HG02852 (cell line): ENCODE results near the gene ENSA.
"Not testable (repeated sequence)": the region's sequence is repeated elsewhere in the genome, so short reads cannot be mapped to it uniquely, and the experiment has no call there.

ENCODE experiments used
- ATAC-seq: cut with Tn5 transposase; IDR thresholded peaks from one replicate; pipeline ENCODE4 v1.9.1; 2021; ENCODE audit warnings: mild to moderate bottlenecking, moderate library complexity; ENCODE audit not compliant: unreplicated experiment

ENSA gene, protein sequence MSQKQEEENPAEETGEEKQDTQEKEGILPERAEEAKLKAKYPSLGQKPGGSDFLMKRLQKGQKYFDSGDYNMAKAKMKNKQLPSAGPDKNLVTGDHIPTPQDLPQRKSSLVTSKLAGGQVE

DNA sequence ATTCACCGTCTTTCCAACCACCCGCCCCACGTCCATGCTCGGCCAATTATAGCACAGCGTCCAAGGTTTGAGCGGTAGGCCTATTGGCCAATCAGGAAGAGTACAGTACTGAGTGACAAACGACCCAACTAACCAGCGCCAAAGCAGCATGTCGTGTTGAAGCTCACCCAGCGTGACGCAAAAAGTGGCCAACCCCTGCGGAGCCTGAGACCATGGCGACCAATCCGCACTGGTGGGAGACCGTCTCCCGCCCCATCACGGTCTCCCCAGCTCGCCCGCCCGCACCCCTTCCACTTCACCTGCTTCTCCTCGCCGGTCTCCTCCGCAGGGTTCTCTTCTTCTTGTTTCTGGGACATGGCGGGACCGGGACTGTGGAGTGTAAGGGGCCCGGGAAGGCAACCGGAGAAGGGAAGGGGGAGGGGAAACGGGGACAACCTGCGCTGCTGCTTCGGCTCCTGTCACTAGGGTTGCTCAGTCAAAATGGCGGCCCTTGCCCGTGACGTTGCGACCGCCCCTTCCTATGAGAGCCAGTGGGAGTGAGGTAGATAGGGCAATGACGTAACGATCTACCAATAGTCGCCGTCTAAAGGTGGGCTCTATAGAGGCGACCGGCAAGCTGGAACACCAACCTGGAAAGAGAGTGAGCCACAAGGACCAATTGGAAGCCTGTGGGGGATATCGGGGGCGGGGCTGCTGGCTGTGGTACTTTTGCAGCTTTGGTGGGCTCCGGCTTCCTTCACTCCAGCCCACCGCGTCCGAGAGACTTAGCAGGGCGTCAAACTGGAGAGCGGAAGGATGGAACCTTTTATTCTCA lies at the start of gene ENSA:
Gene ENSA, minus strand, starts transcription at position 498 of the 814 bp plus-strand sequence. Its CDS starts 142 bp downstream, at position 356.
- ATAC-seq, result peak; percentile 88

DNA sequence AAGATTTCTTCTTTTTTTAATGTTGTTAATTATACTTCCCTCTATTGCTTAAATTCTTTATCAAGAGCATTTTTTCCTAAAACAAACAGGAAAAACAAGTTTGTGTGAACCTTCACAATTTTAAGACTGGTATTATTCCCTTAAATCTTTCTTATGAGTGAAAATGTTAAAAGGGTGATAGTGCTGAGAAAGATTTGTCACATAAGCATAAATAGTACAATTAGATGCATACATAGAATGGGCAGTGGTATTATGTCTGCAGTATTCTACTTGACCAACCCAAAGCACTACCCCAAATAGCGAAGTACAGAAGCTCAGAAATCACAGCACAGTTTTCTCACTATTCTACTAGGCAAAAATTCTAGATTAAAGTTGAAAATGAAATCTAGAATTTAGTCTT lies 49.6 kb upstream of the ENSA start:
- no peak for ATAC-seq

DNA sequence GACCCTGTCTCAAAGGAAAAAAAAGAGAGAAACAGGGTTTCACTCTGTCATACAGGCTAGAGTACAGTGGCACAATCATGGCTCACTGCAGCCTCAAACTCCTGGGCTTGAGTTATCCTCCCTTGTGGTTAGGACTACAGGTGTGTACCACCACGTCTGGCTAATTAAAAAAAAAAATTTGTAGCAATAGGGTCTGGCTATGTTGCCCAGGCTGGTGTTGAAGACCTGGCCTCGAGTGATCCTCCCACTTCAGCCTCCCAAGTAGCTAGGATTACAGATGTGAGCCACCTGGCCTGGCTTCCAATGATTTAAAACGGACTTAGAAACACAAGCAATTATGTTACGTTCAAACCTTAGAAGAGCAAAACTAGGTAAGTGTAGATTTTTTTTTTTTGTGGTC lies 45.5 kb upstream of the ENSA start:
- ATAC-seq, result no peak

DNA sequence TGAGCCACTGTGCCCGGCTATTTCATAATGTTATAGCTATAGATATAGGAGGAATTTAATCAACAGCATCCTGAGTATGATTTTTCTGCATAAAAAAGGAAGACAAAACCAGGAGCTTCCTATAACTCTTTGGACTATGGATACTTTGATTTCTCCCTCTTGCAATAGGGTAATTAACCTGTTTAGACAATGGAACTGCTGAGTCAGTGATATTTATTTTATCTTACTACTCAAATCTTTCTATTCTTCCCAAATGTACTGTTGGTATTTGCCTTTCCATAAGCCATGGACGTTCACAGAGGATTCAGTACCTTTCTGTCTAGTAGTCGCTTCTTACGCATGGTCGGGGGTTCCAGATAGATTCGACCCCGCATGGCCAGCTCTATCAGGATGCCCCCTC lies 33.9 kb upstream of the ENSA start:
- no peak for ATAC-seq

DNA sequence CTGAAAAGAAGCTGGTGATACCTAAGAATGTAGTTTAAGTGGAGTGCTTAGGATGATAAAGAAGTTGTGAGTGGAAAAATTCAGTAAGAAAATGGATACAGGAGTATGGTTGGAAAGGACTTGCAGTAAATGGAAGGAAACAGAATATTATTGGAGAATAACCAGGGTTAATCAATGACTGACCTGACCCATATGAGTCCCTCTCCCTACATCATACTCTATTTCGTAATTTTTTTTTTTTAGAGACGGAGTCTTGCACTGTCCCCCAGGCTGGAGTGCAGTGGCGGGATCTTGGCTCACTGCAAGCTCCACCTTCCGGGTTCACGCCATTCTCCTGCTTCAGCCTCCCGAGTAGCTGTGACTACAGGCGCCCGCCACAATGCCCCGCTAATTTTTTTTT lies 33.4 kb upstream of the ENSA start:
- no peak for ATAC-seq

DNA sequence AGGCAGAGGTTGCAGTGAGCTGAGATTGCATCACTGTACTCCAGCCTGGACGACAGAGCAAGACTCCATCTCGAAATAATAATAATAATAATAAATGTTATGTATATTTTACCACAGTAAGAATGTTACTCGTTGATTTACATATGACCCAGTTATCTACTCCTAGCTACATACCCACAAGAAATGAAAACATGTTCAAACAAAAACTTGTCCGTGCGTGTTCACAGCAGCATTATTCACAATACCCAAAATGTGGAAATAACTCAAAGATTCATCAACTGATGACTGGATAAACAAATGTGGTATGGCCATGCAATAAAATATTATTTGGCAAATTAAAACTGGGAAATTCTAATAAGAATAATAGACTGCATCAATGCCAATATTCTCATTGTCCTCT lies 31.7 kb upstream of the ENSA start:
- no peak for ATAC-seq

DNA sequence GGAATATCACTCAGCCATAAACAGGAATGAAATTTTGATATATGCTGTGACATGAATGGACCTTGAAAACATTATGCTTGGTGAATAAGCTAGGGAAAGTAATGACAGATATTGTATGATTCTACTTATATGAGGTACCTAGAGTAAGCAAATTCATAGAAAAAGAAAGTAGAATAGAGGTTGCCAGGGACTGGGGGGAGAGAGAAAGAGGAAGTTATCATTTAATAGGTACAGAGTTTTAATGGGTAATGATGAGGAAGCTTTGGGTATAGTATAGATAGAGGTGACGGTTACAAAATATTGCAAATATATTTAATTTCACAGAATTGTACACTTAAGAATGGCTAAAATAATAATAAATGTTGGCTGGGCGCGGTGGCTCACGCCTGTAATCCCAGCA lies 31.2 kb upstream of the ENSA start:
- ATAC-seq, result no peak

DNA sequence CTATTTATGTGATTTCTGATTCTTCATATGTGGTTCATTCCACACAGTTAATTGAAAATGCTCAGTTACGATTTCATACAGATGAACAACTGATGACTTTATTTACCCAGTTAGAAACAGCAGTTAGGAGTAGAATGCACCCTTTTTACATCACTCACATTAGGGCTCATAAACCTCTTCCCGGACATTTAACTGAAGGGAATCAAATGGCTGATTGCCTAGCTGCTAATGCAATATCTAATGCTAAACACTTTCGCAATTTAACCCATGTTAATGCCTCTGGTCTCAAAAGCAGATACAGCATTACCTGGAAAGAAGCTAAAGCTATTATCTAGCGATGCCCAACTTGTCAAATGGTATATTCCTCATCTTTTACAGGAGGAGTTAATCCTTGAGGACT lies 27.7 kb upstream of the ENSA start:
- not testable (repeated sequence) for ATAC-seq

DNA sequence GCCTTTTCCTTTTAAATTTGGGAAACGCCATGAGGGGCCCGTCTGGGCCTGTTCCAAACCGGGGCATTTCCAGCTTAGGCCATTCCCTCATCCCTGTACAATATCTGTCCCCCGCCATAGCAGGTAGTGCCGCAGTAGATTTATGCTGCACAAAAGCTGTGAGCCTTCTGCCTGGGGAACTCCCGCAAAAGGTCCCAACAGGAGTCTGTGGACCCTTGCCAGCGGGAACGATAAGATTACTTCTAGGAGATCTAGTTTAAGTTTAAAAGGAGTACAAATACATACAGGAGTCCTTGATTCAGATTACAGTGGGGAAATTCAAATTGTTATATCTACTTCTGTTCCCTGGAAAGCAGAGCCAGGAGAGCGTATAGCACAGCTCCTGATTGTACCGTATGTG lies 25.2 kb upstream of the ENSA start:
- not testable (repeated sequence) for ATAC-seq

DNA sequence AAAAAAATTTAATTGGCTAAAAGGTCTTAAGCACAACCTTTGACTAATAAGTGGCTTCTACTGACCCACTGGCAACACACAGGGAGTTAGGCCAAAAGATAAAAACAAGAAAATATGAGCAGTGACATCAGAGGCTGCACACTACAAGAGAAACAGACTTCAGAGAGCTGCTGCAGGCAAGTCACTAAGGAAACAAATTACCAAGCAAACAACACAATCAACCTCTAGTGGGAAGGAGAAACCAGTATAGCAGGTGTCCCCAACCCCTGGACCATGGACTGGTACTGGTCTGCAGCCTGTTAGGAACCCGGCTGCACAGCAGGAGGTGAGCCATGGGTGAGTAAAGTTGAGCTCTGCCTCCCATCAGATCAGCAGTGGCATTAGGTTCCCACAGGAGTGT lies 20.8 kb upstream of the ENSA start:
- ATAC-seq, result no peak

DNA sequence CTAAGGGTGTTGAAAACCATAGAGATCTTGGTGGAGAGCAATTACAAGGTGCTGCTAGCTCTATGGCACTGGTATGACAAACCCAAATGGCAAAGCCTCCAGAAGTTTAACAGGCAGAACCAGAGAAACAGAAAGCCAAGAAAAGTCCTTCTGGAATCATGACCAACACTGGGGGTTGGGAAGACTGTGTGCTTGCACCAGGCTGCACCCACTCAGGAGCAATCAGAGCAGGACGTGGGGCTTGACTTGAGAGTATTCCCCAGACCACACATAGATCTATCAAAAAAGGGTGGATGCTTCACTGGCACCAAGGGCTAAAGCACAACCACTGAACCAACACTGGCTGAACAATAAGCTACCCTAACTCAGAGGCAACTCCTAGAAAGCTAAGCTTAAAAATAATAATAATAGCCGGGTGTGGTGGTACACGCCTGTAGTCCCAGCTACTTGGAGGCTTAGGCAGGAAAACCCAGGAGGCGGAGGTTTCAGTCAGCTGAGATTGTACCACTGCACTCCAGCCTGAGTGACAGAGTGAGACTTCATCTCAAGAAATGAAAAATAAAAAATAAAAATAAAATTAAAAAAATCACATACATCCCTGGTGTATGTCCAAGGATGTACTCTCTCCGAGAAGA lies 20.1 kb upstream of the ENSA start:
- no peak for ATAC-seq

DNA sequence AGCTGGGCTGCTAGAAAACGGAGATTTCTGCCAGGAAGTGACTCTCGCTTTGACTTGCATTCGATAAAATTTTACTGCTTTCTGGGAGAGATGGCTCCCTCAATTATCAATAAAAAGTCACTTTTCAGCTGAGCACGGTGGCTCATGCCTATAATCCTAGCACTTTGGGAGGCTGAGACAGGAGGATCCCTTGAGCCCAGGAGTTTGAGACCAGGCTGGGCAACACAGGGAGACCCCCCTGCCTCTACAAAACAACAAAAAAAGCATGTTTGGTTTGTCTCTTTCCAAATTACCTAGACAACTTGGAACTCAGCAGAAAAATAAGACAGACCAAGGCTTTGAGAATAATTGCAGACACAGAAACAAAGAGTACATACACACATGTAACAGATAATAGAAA lies 12.9 kb upstream of the ENSA start:
- no peak for ATAC-seq

DNA sequence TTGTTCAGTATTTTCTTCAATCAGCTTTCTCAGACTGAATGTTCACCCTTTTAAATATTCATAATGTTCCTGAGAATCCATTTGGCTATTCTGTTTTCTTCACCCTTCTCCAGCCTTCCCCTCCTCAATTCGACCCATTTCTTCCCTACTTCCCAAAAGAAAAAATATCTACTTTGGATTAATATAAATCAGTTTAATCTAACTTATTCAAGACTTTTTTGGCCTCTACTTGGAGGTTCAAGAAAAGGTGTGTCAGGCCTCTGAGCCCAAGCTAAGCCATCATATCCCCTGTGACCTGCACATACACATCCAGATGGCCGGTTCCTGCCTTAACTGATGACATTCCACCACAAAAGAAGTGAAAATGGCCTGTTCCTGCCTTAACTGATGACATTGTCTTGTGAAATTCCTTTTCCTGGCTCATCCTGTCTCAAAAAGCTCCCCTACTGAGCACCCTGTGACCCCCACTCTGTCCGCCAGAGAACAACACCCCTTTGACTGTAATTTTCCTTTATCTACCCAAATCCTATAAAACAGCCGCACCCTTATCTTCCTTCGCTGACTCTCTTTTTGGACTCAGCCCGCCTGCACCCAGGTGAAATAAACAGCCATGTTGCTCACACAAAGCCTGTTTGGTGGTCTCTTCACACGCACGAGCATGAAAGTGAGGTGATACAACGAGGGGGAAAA lies 11.9 kb upstream of the ENSA start:
- ATAC-seq, result not testable (repeated sequence)

DNA sequence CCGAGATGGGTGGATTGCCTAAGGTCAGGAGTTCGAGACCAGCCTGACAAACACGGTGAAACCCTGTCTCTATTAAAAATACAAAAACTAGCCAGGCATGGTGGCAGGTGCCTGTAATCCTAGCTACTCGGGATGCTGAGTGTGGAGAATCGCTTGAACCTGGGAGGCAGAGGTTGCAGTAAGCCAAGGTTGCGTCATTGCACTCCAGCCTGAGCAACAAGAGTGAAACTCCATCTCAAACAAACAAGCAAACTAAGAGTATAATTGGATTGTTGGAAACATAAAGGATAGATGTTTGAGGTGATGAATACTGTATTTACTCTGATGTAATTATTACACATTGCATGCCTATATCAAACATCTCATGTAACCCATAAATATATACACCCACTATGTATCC lies 9.0 kb upstream of the ENSA start:
- ATAC-seq, result not testable (repeated sequence)

DNA sequence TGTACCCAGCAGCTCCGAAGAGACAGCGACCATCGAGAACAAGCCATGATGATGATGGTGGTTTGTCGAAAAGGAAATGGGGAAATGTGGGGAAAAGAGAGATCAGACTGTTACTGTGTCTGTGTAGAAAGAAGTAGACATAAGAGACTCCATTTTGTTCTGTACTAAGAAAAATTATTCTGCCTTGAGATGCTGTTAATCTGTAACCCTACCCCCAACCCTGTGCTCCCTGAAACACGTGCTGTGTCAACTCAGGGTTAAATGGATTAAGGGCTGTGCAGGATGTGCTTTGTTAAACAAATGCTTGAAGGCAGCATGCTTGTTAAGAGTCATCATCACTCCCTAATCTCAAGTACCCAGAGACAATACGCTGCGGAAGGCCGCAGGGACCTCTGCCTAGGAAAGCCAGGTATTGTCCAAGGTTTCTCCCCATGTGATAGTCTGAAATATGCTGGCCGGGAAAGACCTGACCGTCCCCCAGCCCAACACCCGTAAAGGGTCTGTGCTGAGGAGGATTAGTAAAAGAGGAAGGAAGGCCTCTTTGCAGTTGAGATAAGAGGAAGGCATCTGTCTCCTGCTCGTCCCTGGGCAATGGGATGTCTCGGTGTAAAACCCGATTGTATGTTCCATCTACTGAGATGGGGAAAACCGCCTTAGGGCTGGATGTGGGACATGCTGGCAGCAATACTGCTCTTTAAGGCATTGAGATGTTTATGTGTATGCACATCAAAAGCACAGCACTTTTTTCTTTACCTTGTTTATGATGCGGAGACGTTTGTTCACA lies 5.6 kb upstream of the ENSA start:
- not testable (repeated sequence) for ATAC-seq

DNA sequence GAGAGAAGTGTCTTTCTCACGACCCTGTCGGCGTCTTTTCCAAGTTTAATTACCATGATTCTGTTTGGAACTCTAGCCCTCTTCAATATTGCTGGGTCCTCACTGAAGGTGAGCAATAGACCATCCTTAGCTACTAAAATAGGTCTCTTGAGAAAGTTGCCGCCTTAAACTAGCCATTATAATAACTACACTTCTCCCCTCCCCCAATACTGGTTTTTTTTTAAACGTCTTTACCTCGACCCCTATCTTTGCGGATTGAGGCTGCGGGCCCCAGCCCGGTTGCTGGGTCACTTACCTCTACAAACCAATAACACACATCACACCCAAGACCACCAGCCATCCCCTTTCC lies 672 bp downstream of the ENSA start:
- ATAC-seq, result no peak

DNA sequence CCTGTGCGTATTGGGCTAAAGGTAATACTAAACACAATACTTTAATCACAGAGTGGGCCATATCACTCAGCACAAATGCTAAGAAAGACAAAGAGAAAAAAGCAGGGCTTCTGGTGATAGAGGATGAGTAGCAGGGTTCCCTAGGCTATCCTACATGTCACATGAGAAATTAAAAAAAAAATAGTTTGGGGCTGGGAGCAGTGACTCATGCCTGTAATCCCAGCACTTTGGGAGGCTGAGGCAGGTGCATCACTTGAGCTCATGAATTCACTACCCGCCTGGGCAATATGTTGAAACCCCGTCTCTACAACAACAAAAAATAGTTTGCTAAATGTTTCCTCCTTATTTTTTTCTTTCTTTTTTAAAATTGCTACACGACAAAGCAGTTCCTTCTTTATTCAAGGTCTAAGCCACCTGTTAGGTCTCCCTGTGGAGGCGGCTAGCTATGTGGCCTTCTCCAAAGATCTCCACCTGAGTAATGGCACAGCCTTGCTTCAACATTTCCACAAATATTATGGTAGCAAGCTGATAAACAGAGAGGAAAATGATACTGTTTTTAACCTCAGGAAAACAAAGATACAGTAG lies 1.5 kb downstream of the ENSA start:
- no peak for ATAC-seq

DNA sequence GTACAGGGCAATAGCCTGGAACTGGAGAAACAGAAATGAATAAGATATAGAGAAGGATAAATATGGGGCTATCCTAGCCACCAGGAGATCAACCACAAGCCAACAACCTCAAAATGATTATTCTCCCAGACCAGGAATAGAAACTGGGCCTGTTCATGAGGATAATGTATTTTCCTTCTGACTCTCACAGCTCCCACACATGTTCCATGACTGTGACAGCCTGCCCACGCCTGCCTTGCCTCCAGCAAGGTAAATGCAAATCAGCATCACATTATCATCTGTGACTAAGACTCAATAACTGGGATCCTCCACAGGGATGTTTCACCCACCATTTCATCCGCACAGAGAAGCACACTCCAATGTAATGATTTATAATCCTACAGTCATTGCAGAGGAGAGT lies 3.3 kb downstream of the ENSA start:
- ATAC-seq, result no peak

DNA sequence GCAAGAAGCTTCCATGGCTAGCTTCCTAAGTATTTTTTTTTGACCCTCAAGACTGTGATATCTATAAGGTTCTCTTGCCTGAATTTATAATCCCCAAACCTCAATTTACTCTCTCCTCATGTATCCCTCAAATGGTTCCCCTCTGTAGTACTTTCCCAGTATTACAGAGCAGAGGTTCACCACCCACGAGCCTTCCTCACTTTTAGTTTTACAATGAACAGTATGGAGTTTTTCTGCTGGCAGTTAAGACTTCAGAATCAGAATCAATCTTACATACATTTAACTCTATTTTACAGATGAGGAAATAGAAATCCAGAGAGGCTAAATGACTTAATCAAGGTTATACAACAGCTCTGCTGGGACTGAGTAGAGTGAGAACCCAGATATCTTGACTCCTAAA lies 4.9 kb downstream of the ENSA start:
- ATAC-seq, result not testable (repeated sequence)

DNA sequence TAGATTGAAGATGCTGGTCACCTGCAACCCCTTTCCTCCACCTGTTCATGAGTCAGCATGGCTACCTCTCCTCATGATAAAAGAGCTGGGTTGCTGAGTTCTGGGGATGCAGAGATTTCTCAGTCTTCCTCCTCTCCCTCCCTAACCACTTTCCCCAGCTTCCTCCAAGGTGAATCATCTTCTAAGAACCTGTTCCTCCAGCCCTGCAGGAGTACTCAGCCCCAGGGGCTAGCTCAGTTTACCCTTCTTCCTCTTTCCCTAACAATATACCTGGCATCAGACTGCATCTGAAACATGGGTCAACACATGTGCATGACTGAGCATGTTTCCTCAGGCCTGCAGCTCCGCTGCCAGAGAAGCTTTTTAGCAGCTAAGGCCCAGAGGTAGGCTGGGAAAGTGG lies 5.3 kb downstream of the ENSA start:
- ATAC-seq, result not testable (repeated sequence)
